Inflammatory macrophage treated with lipopolysaccharide for 4 hours (primary cell): ENCODE data around the gene PTN.

Experiments
- DNase-seq: peaks from one replicate; pipeline ENCODE4 v3.0.0-alpha.2; 2020

Gene PTN

GRCh38 chr7:137343281-137343841 lies at the start of gene PTN:
TSS of gene PTN (minus strand) at chr7:137343733. CDS start at chr7:137254973, 88,760 bp downstream.
- DNase-seq: no peak

- DNase-seq: no peak
Measured at GRCh38 chr7:137390076-137390475, 46.5 kb upstream of the PTN start.

GRCh38 chr7:137388916-137389315 lies 45.4 kb upstream of the PTN start:
- no peak for DNase-seq

- DNase-seq: no peak
Measured at GRCh38 chr7:137386966-137387365, 43.4 kb upstream of the PTN start.

GRCh38 chr7:137381045-137381444 lies 37.5 kb upstream of the PTN start:
- no peak for DNase-seq

GRCh38 chr7:137373507-137373906 lies 30.0 kb upstream of the PTN start:
- DNase-seq: no peak

GRCh38 chr7:137371616-137372015 lies 28.1 kb upstream of the PTN start:
- no peak for DNase-seq

GRCh38 chr7:137366995-137367394 lies 23.5 kb upstream of the PTN start:
- no peak for DNase-seq

GRCh38 chr7:137363683-137364082 lies 20.1 kb upstream of the PTN start:
- no peak for DNase-seq

GRCh38 chr7:137360087-137360679 lies 16.6 kb upstream of the PTN start:
- DNase-seq: no peak

GRCh38 chr7:137354961-137355360 lies 11.4 kb upstream of the PTN start:
- no peak for DNase-seq

- DNase-seq: no peak
Measured at GRCh38 chr7:137354396-137354795, 10.9 kb upstream of the PTN start.

- DNase-seq: no peak
Measured at GRCh38 chr7:137351941-137352340, 8.4 kb upstream of the PTN start.

GRCh38 chr7:137345799-137346449 lies 2.4 kb upstream of the PTN start:
- DNase-seq: no peak

- no peak for DNase-seq
Measured at GRCh38 chr7:137342828-137343261, 688 bp downstream of the PTN start.

- DNase-seq: no peak
Measured at GRCh38 chr7:137342265-137342664, 1.3 kb downstream of the PTN start.

GRCh38 chr7:137337902-137338301 lies 5.6 kb downstream of the PTN start:
- DNase-seq: no peak

GRCh38 chr7:137335814-137336213 lies 7.7 kb downstream of the PTN start:
- DNase-seq: no peak

- DNase-seq: no peak
Measured at GRCh38 chr7:137331378-137331777, 12.2 kb downstream of the PTN start.

- DNase-seq: no peak
Measured at GRCh38 chr7:137329411-137329810, 14.1 kb downstream of the PTN start.

- DNase-seq: no peak
Measured at GRCh38 chr7:137328373-137329120, 15.0 kb downstream of the PTN start.

GRCh38 chr7:137325927-137326326 lies 17.6 kb downstream of the PTN start:
- no peak for DNase-seq

GRCh38 chr7:137324796-137325696 lies 18.5 kb downstream of the PTN start:
- DNase-seq: no peak
